Body of pancreas (tissue), 4 donors: ENCODE measurements around the gene POLA1. TPM values are rescaled to one million over a fixed set of nuclear protein-coding genes. Genes with fewer than 3 reads are reported as not detected.

Experiments
- ATAC-seq: fragments of 150-250 bp; one replicate; pipeline ENCODE4 v1.9.1; 2016
- DNase-seq, 4 donors: peaks; one replicate each; pipeline ENCODE4 v3.0.0-alpha.2; 2019
- H3K27ac ChIP-seq, 4 donors: fragments of 200-600 bp; sonication (generic); 1 replicate in 3 of 4; 2 replicates in 1 of 4; pipeline versions ENCODE4 v1.5.1 to v1.6.1; 2016 to 2019; ENCODE audit warnings: mild to moderate bottlenecking in 1 of 4, mixed read lengths in 1 of 4, moderate library complexity in 1 of 4
- H3K27me3 ChIP-seq, 2 donors: fragments of 200-600 bp; sonication (generic); one replicate each; pipeline ENCODE4 v1.6.0; 2016; ENCODE audit warnings: mild to moderate bottlenecking in 1 of 2
- H3K36me3 ChIP-seq, 2 donors: fragments of 200-600 bp; sonication (generic); replicated peaks in 1 of 2; 2 replicates each; pipeline ENCODE4 v1.5.1; 2016; ENCODE audit warnings: low read depth in 2 of 2; ENCODE audit not compliant: insufficient read depth in 1 of 2
- H3K4me1 ChIP-seq: fragments of 200-600 bp; sonication (generic); one replicate; pipeline ENCODE4 v1.6.0; 2016
- H3K4me3 ChIP-seq, 2 donors: fragments of 200-600 bp; sonication (generic); 1 replicate in 1 of 2; 2 replicates in 1 of 2; pipeline ENCODE4 v1.5.1; 2016 to 2019
- H3K9me3 ChIP-seq, 3 donors: fragments of 200-600 bp; sonication (generic); 1 replicate in 2 of 3; 2 replicates in 1 of 3; pipeline ENCODE4 v1.5.1; 2016
- POLR2A ChIP-seq, 3 donors: fragments of 450-650 bp; IDR thresholded peaks; one replicate each; pipeline ENCODE4 v1.6.1; 2016; ENCODE audit warnings: antibody characterized with exemption in 3 of 3, mild to moderate bottlenecking in 2 of 3
- WGBS, 2 donors: methylation state at CpG; one replicate each; pipeline ENCODE4 v1.1.5; 2017; 5-methylcytosine and 5-hydroxymethylcytosine counted together
- intact Hi-C: fragments of 100-400 bp; cut with DNase I; formaldehyde crosslinking; loops from one replicate; pipeline ENCODE4 v1.15.1; 2023
- total RNA-seq, 2 donors: library from RNA; depleted of rRNA; stranded (reverse); fragments of >200 nt; gene quantifications; one replicate each; pipeline ENCODE4 v1.1.0, GENCODE V29; 2016
- TF ChIP-seq, protein P1 (sequence below), 7 experiments: fragments of 450-650 bp in 4 of 7; fragments of 200-600 bp in 3 of 7; sonication (generic) in 3 of 7; IDR thresholded peaks; one replicate each; pipeline ENCODE4 v1.5.1; 2016 to 2019; ENCODE audit warnings: antibody characterized with exemption in 7 of 7

Gene POLA1
- total RNA-seq, 2 donors from 2014 or later, result 5.7 to 9.9 TPM

GRCh38 chrX:25010784-25011588, 317.3 kb downstream of the POLA1 start:
- H3K9me3 ChIP-seq, result no peaks in the 10 kb centered on the region
- H3K36me3 ChIP-seq, result no peaks in the 10 kb centered on the region
- peaks cover 0 to 1% of the 10 kb centered on the region in 2 donors for H3K27me3 ChIP-seq
- peaks cover 19% of the 10 kb centered on the region for H3K4me1 ChIP-seq
- 7 to 11% methylated on average over 20 to 33 of the region's 33 CpGs for WGBS, 2 donors
- DNase-seq, result no peak
- H3K27ac ChIP-seq, result no peak overlapping the region
- no peak for TF ChIP-seq POLR2A (IDR thresholded peaks at IDR 0.05)
- TF ChIP-seq, protein P1, sequence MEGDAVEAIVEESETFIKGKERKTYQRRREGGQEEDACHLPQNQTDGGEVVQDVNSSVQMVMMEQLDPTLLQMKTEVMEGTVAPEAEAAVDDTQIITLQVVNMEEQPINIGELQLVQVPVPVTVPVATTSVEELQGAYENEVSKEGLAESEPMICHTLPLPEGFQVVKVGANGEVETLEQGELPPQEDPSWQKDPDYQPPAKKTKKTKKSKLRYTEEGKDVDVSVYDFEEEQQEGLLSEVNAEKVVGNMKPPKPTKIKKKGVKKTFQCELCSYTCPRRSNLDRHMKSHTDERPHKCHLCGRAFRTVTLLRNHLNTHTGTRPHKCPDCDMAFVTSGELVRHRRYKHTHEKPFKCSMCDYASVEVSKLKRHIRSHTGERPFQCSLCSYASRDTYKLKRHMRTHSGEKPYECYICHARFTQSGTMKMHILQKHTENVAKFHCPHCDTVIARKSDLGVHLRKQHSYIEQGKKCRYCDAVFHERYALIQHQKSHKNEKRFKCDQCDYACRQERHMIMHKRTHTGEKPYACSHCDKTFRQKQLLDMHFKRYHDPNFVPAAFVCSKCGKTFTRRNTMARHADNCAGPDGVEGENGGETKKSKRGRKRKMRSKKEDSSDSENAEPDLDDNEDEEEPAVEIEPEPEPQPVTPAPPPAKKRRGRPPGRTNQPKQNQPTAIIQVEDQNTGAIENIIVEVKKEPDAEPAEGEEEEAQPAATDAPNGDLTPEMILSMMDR (IDR thresholded peaks at IDR 0.05), result no peak
- ATAC-seq, result no peak
- intact Hi-C loops, result no loop called here
- H3K4me3 ChIP-seq, result no peak overlapping the region

GRCh38 chrX:25011589-25012432, 318.1 kb downstream of the POLA1 start:
- no peaks in the 10 kb centered on the region for H3K36me3 ChIP-seq
- H3K4me1 ChIP-seq, result peaks cover 17% of the 10 kb centered on the region
- ATAC-seq (no peak), DNase-seq (no peak)
- TF ChIP-seq, protein P1 (IDR thresholded peaks at IDR 0.05), result no peak
- TF ChIP-seq POLR2A (IDR thresholded peaks at IDR 0.05), result no peak
- no peak overlapping the region for H3K27ac ChIP-seq
- intact Hi-C loops, result no loop called here
- 0 to 6% methylated on average over 4 to 29 of the region's 32 CpGs for WGBS, 2 donors
- peaks cover 0 to 4% of the 10 kb centered on the region in 2 donors for H3K27me3 ChIP-seq
- no peaks in the 10 kb centered on the region for H3K9me3 ChIP-seq
- no peak overlapping the region for H3K4me3 ChIP-seq

DNA sequence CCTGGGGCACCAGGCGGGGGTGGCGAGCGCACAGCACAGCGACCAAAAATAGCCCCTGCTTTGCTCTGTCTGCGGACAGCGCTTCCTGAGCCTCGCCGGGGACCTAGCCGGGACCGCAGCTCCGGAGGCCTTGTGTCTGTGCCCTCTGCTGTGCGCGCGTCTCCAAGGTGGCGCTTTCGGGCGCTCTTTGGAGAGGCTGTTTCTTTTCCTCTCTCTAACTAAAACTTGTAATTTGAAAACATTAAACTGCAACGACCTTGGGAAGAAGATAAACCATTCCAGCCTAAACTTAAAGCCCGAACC, 318.7 kb downstream of the POLA1 start:
- no peak overlapping the region for H3K27ac ChIP-seq
- intact Hi-C loops, result no loop called here
- peaks cover 0 to 4% of the 10 kb centered on the region in 2 donors for H3K27me3 ChIP-seq
- H3K4me1 ChIP-seq, result peaks cover 12% of the 10 kb centered on the region
- TF ChIP-seq, protein P1 (IDR thresholded peaks at IDR 0.05), result no peak
- no peak for TF ChIP-seq POLR2A (IDR thresholded peaks at IDR 0.05)
- DNase-seq (no peak), ATAC-seq (no peak)
- no peaks in the 10 kb centered on the region for H3K9me3 ChIP-seq
- 0 to 2% methylated on average over 2 to 19 of the region's 19 CpGs for WGBS, 2 donors
- no peak overlapping the region for H3K4me3 ChIP-seq
- H3K36me3 ChIP-seq, result no peaks in the 10 kb centered on the region

DNA sequence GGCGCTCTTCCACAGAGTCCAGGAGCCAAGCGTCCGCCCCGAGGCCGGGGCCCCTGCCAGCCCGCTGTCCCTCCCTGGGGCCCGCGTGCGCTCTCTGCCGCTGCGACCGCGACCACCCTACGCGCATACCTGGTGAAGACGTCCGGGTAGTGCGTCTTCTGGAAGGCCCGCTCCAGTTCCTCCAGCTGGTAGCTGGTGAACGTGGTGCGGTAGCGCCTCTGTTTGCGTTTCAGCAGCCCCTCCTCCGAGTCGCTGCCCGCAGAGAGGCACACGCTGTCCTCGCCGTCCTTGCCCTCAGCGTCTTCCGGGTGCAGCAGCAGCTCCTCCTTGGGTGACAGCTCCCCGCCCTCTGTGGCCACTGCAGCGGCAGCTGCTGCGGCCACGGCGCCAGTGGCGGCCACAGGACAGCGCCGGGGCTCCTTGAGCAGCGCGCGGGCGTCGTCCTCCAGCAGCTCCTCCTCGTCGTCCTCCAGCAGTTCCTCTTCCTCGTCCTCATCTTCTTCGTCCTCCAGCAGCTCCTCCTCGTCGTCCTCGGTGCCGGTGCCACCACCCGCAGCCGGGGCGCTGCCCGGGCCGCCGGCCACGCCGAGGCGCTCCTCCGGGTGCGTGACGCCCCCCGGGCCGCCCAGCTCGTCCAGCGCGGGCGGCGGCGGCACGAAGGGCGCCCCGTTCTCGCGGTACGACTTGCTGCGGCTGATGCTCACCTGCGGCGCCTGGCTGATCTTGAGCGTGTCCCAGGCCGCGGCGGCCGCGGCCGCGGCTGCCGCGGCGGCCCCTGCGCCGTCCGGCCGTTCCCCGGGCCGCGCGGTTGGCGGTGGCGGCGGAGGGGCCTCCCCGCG, 319.3 kb downstream of the POLA1 start:
- intact Hi-C loops, result no loop called here
- Histone ChIP-seq H3K4me3 (no peak overlapping the region), H3K9me3 (no peaks in the 10 kb centered on the region), H3K36me3 (no peaks in the 10 kb centered on the region), H3K4me1 (peaks cover 11% of the 10 kb centered on the region), H3K27ac (no peak overlapping the region), H3K27me3 (peaks cover 0 to 4% of the 10 kb centered on the region in 2 donors)
- ATAC-seq, result no peak
- TF ChIP-seq, protein P1 (IDR thresholded peaks at IDR 0.05), result no peak
- TF ChIP-seq POLR2A (IDR thresholded peaks at IDR 0.05), result no peak
- no peak for DNase-seq
- WGBS, 2 donors, result 2% methylated on average over 44 of the region's 105 CpGs; no CpG with 5 or more reads in 1 of the 2 donors
